SK-N-SH treated with all-trans-retinoic acid at 6 μM for 48 hours (cell line): ENCODE measurements around the gene F7.

Source experiments
- ATAC-seq: fragments of 200-7000 bp; cut with Tn5 transposase; 3 replicates; pipeline ENCODE4 v1.9.1; 2020; ENCODE audit warnings: mild to moderate bottlenecking, moderate library complexity
- ARNTL ChIP-seq: fragments of 450-650 bp; formaldehyde crosslinking; IDR thresholded peaks from 2 replicates; pipeline ENCODE4 v1.5.0; 2020; ENCODE audit warnings: low read depth, mild to moderate bottlenecking, moderate library complexity, borderline replicate concordance
- BACH2 ChIP-seq: fragments of 250-450 bp; sonication (Bioruptor Pico); IDR thresholded peaks from 2 replicates; pipeline ENCODE4 v1.9.0; 2021; ENCODE audit warnings: mild to moderate bottlenecking, borderline replicate concordance
- CSDC2 ChIP-seq: fragments of 250-450 bp; sonication (Bioruptor Pico); IDR thresholded peaks from 2 replicates; pipeline ENCODE4 v1.5.0; 2020; ENCODE audit warnings: mild to moderate bottlenecking, moderate library complexity
- CSRNP3 ChIP-seq: fragments of 250-450 bp; sonication (Bioruptor Pico); IDR thresholded peaks from 2 replicates; pipeline ENCODE4 v1.5.1; 2021; ENCODE audit warnings: mild to moderate bottlenecking, moderate library complexity
- ESRRG ChIP-seq: fragments of 250-450 bp; sonication (Bioruptor Pico); IDR thresholded peaks from 2 replicates; pipeline ENCODE4 v1.6.1; 2021; ENCODE audit warnings: mild to moderate bottlenecking
- GLIS3 ChIP-seq: fragments of 250-450 bp; sonication (Bioruptor Pico); IDR thresholded peaks from 2 replicates; pipeline ENCODE4 v1.5.0; 2020; ENCODE audit warnings: mild to moderate bottlenecking, moderate library complexity
- ISL1 ChIP-seq: fragments of 250-450 bp; sonication (Bioruptor Pico); IDR thresholded peaks from 2 replicates; pipeline ENCODE4 v2.1.2; 2022; ENCODE audit warnings: mild to moderate bottlenecking, moderate library complexity
- OSR1 ChIP-seq: fragments of 250-450 bp; sonication (Bioruptor Pico); IDR thresholded peaks from 2 replicates; pipeline ENCODE4 v1.8.0; 2022; ENCODE audit warnings: moderate library complexity, mild to moderate bottlenecking, inconsistent platforms
- PATZ1 ChIP-seq: fragments of 250-450 bp; sonication (Bioruptor Pico); IDR thresholded peaks from 2 replicates; pipeline ENCODE4 v1.8.0; 2020; ENCODE audit warnings: mild to moderate bottlenecking, moderate library complexity, borderline replicate concordance
- POU6F1 ChIP-seq: fragments of 250-450 bp; sonication (Bioruptor Pico); IDR thresholded peaks from 2 replicates; pipeline ENCODE4 v1.8.0; 2021; ENCODE audit warnings: low read depth, mild to moderate bottlenecking, moderate library complexity, borderline replicate concordance
- RARB ChIP-seq: fragments of 250-450 bp; sonication (Bioruptor Pico); IDR thresholded peaks from 2 replicates; pipeline ENCODE4 v1.8.0; 2021; ENCODE audit warnings: mild to moderate bottlenecking, moderate library complexity
- SNAI2 ChIP-seq: fragments of 250-450 bp; sonication (Bioruptor Pico); IDR thresholded peaks from 2 replicates; pipeline ENCODE4 v1.5.0; 2020; ENCODE audit warnings: mild to moderate bottlenecking, moderate library complexity
- TCF4 ChIP-seq: fragments of 250-450 bp; sonication (Bioruptor Pico); IDR thresholded peaks from 2 replicates; pipeline ENCODE4 v1.8.0; 2021; ENCODE audit warnings: mild to moderate bottlenecking, moderate library complexity, borderline replicate concordance
- TOX ChIP-seq: fragments of 250-450 bp; sonication (Bioruptor Pico); IDR thresholded peaks from 2 replicates; pipeline ENCODE4 v1.8.0; 2021; ENCODE audit warnings: mild to moderate bottlenecking, moderate library complexity, borderline replicate concordance
- TSHZ2 ChIP-seq: fragments of 250-450 bp; sonication (Bioruptor Pico); IDR thresholded peaks from 2 replicates; pipeline ENCODE4 v1.5.0; 2020; ENCODE audit warnings: mild to moderate bottlenecking, moderate library complexity
- ZC3H10 ChIP-seq: fragments of 250-450 bp; sonication (Bioruptor Pico); IDR thresholded peaks from 2 replicates; pipeline ENCODE4 v1.5.1; 2021; ENCODE audit warnings: mild to moderate bottlenecking, moderate library complexity
- ZFP3 ChIP-seq: fragments of 250-450 bp; sonication (Bioruptor Pico); IDR thresholded peaks from 2 replicates; pipeline ENCODE4 v1.5.0; 2020; ENCODE audit warnings: mild to moderate bottlenecking, moderate library complexity
- ZFP30 ChIP-seq: fragments of 450-650 bp; formaldehyde crosslinking; IDR thresholded peaks from 2 replicates; pipeline ENCODE4 v1.5.0; 2022; ENCODE audit warnings: mild to moderate bottlenecking, moderate library complexity
- ZNF565 ChIP-seq: fragments of 450-650 bp; formaldehyde crosslinking; conservative IDR thresholded peaks from 2 replicates; pipeline ENCODE4 v1.5.0; 2020; ENCODE audit warnings: low read depth, mild to moderate bottlenecking, moderate library complexity
- ZNF70 ChIP-seq: fragments of 450-650 bp; formaldehyde crosslinking; IDR thresholded peaks from 2 replicates; pipeline ENCODE4 v1.5.0; 2020; ENCODE audit warnings: mild to moderate bottlenecking, moderate library complexity
- ZNF8 ChIP-seq: fragments of 450-650 bp; formaldehyde crosslinking; IDR thresholded peaks from 2 replicates; pipeline ENCODE4 v1.5.0; 2020; ENCODE audit warnings: mild to moderate bottlenecking, moderate library complexity
- TF ChIP-seq, protein P1 (sequence below): fragments of 250-450 bp; sonication (Bioruptor Pico); IDR thresholded peaks from 2 replicates; pipeline ENCODE4 v1.5.1; 2020; ENCODE audit warnings: low read depth, mild to moderate bottlenecking, moderate library complexity

F7 gene

DNA sequence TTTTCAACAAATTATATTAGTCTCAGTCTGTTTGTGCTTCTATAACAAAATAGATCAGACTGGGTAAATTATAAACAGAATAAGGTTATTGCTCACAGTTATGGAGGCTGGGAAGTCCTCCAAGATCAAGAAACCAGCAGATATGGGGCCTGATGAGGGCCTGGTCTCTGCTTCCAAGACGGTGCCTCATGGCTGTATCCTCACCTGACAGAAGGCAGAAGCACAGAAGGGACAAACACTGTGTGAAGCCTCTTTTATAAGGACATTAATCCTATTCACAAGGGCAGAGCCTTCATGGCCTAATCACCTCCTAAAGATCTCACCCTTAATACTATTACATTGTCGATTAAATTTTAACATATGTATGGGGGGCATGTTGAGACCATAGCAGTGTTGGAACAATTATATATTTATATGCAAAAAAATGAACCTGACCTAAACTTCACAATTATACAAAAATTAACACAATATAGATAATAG lies 29.7 kb downstream of the F7 start:
- TF ChIP-seq ISL1 (no peak), SNAI2 (no peak), CSDC2 (CRISPR knock-in tag) (no peak), ZC3H10 (no peak), ESRRG (CRISPR knock-in tag) (no peak), POU6F1 (CRISPR knock-in tag) (no peak), RARB (CRISPR knock-in tag) (no peak), ARNTL (CRISPR knock-in tag) (no peak), TCF4 (CRISPR knock-in tag) (no peak), ZFP30 (CRISPR knock-in tag) (no peak), ZNF8 (CRISPR knock-in tag) (no peak), ZFP3 (CRISPR knock-in tag) (no peak), BACH2 (no peak), ZNF565 (CRISPR knock-in tag) (no peak), PATZ1 (CRISPR knock-in tag) (no peak), GLIS3 (CRISPR knock-in tag) (no peak), ZNF70 (CRISPR knock-in tag) (no peak), TOX (CRISPR knock-in tag) (no peak), OSR1 (CRISPR knock-in tag) (no peak)
- TF ChIP-seq, protein P1, sequence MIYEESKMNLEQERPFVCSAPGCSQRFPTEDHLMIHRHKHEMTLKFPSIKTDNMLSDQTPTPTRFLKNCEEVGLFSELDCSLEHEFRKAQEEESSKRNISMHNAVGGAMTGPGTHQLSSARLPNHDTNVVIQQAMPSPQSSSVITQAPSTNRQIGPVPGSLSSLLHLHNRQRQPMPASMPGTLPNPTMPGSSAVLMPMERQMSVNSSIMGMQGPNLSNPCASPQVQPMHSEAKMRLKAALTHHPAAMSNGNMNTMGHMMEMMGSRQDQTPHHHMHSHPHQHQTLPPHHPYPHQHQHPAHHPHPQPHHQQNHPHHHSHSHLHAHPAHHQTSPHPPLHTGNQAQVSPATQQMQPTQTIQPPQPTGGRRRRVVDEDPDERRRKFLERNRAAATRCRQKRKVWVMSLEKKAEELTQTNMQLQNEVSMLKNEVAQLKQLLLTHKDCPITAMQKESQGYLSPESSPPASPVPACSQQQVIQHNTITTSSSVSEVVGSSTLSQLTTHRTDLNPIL (CRISPR knock-in tag) = no peak
- no peak for ATAC-seq

- no peak for ATAC-seq
- TF ChIP-seq TOX (CRISPR knock-in tag) (no peak), CSRNP3 (no peak), ZNF565 (CRISPR knock-in tag) (no peak), RARB (CRISPR knock-in tag) (no peak), OSR1 (CRISPR knock-in tag) (no peak), GLIS3 (CRISPR knock-in tag) (no peak), ZFP30 (CRISPR knock-in tag) (no peak), ZC3H10 (no peak), ESRRG (CRISPR knock-in tag) (no peak), CSDC2 (CRISPR knock-in tag) (no peak), TCF4 (CRISPR knock-in tag) (no peak), SNAI2 (no peak), BACH2 (no peak), ISL1 (no peak), ARNTL (CRISPR knock-in tag) (no peak)
- TF ChIP-seq, protein P1 (CRISPR knock-in tag) = no peak
These were observed 32.2 kb downstream of the F7 start for GRCh38 chr13:113137691-113138298.

GRCh38 chr13:113138792-113139551 lies 33.4 kb downstream of the F7 start:
- no peak for ATAC-seq
- no peak for TF ChIP-seq TSHZ2
- TF ChIP-seq ZC3H10 = no peak
- no peak for TF ChIP-seq ESRRG (CRISPR knock-in tag)
- no peak for TF ChIP-seq ZFP30 (CRISPR knock-in tag)
- no peak for TF ChIP-seq CSDC2 (CRISPR knock-in tag)
- TF ChIP-seq BACH2 = no peak
- TF ChIP-seq, protein P1 (CRISPR knock-in tag) = no peak
- no peak for TF ChIP-seq ISL1
- TF ChIP-seq ZFP3 (CRISPR knock-in tag) = no peak
- no peak for TF ChIP-seq TOX (CRISPR knock-in tag)
- TF ChIP-seq ZNF70 (CRISPR knock-in tag) = no peak
